PC-3 (cell line): ENCODE results near the gene LRRC10B.

Source experiments
- EZH2 ChIP-seq: fragments of 300-600 bp; sonication (generic); IDR thresholded peaks from one replicate; pipeline ENCODE4 v1.6.1; 2017; ENCODE audit warnings: antibody characterized with exemption, mild to moderate bottlenecking, low read length; ENCODE audit not compliant: unreplicated experiment
- TF ChIP-seq, protein P1 (sequence below): fragments of 300-600 bp; sonication (generic); conservative IDR thresholded peaks from 2 replicates; pipeline ENCODE4 v1.5.1; 2017; ENCODE audit warnings: antibody characterized with exemption, low read depth, mild to moderate bottlenecking, low read length

DNA sequence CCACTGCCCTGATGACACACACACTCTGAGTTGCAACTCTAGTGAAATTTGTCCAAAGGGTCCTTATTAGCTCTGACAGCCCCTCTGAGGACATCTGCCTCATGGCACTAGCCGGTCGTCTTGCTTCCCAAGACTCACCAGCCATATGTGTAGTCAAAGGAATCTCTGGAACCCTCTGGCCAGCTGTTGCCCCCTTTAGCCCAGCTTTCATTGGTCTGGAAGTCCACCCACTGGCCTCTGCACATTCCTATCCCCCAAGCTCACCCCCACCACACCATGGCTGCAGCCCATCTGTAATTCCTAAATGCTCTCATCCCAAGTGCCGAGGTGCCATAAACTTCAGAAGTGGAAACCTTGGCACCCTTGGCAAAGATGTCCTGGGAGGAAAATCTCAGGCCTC lies 48.1 kb downstream of the LRRC10B start:
- TF ChIP-seq, protein P1, sequence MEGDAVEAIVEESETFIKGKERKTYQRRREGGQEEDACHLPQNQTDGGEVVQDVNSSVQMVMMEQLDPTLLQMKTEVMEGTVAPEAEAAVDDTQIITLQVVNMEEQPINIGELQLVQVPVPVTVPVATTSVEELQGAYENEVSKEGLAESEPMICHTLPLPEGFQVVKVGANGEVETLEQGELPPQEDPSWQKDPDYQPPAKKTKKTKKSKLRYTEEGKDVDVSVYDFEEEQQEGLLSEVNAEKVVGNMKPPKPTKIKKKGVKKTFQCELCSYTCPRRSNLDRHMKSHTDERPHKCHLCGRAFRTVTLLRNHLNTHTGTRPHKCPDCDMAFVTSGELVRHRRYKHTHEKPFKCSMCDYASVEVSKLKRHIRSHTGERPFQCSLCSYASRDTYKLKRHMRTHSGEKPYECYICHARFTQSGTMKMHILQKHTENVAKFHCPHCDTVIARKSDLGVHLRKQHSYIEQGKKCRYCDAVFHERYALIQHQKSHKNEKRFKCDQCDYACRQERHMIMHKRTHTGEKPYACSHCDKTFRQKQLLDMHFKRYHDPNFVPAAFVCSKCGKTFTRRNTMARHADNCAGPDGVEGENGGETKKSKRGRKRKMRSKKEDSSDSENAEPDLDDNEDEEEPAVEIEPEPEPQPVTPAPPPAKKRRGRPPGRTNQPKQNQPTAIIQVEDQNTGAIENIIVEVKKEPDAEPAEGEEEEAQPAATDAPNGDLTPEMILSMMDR = no peak
- no peak for TF ChIP-seq EZH2
